Neural cell (in vitro differentiated cells): Measurements from ENCODE around the gene TTN. TPM values are rescaled to one million over a fixed set of nuclear protein-coding genes. Genes with fewer than 3 reads are reported as not detected.

ENCODE experiments used
- H2AFZ ChIP-seq: fragments of 200-600, 300-800 bp; sonication (generic), shearing (Covaris generic); 2 replicates; pipeline ENCODE4 v1.6.0; 2014; ENCODE audit warnings: low read depth, mild to moderate bottlenecking, antibody characterized with exemption, low read length, moderate library complexity
- H3F3A ChIP-seq: fragments of 200-600 bp; shearing (Covaris generic); 2 replicates; pipeline ENCODE4 v1.6.1; 2016; ENCODE audit warnings: mild to moderate bottlenecking, moderate library complexity, mixed read lengths, antibody characterized with exemption, low read length; ENCODE audit not compliant: insufficient read depth, poor library complexity, severe bottlenecking
- H3K27ac ChIP-seq: fragments of 200-600, 300-800 bp; sonication (generic), shearing (Covaris generic); 2 replicates; pipeline ENCODE4 v1.5.1; 2014; ENCODE audit warnings: mild to moderate bottlenecking, low read length, moderate library complexity
- H3K27me3 ChIP-seq: fragments of 300-800, 200-600 bp; sonication (generic), shearing (Covaris generic); 2 replicates; pipeline ENCODE4 v1.6.0; 2014; ENCODE audit warnings: mild to moderate bottlenecking, low read depth, low read length, moderate library complexity; ENCODE audit not compliant: insufficient read depth
- H3K36me3 ChIP-seq: fragments of 300-800, 200-600 bp; sonication (generic), shearing (Covaris generic); 2 replicates; pipeline ENCODE4 v1.5.1; 2014; ENCODE audit warnings: mild to moderate bottlenecking, antibody characterized with exemption, low read length, moderate library complexity; ENCODE audit not compliant: insufficient read depth
- H3K4me2 ChIP-seq: fragments of 300-800, 200-600 bp; sonication (generic), shearing (Covaris generic); 2 replicates; pipeline ENCODE4 v1.6.0; 2014; ENCODE audit warnings: mild to moderate bottlenecking, low read length
- H3K4me3 ChIP-seq: fragments of 300-800, 200-600 bp; sonication (generic), shearing (Covaris generic); 2 replicates; pipeline ENCODE4 v1.5.1; 2014; ENCODE audit warnings: mild to moderate bottlenecking, low read length, moderate library complexity
- H3K79me2 ChIP-seq: fragments of 200-600 bp; shearing (Covaris generic); replicated peaks from 2 replicates; pipeline ENCODE4 v1.6.0; 2014; ENCODE audit warnings: mild to moderate bottlenecking, low read length, moderate library complexity; ENCODE audit not compliant: insufficient read depth
- H3K9ac ChIP-seq: fragments of 300-800, 200-600 bp; sonication (generic), shearing (Covaris generic); 2 replicates; pipeline ENCODE4 v1.6.1; 2016; ENCODE audit warnings: mild to moderate bottlenecking, low read length, mixed read lengths
- H3K9me2 ChIP-seq: fragments of 200-600 bp; shearing (Covaris generic); 2 replicates; pipeline ENCODE4 v1.6.1; 2016; ENCODE audit warnings: mild to moderate bottlenecking, low read length, mixed read lengths; ENCODE audit not compliant: insufficient read depth
- H3K9me3 ChIP-seq: fragments of 200-600, 300-800 bp; sonication (generic), shearing (Covaris generic); 2 replicates; pipeline ENCODE4 v1.6.1; 2016; ENCODE audit warnings: mild to moderate bottlenecking, mixed run types, low read length, moderate library complexity, mixed read lengths
- H4K20me1 ChIP-seq: fragments of 200-600 bp; shearing (Covaris generic); 2 replicates; pipeline ENCODE4 v1.6.1; 2016; ENCODE audit warnings: mild to moderate bottlenecking, mixed run types; ENCODE audit not compliant: insufficient read depth
- EP300 ChIP-seq: fragments of 450-650 bp; conservative IDR thresholded peaks from 2 replicates; pipeline ENCODE4 v1.6.1; 2014; ENCODE audit warnings: antibody characterized with exemption, mild to moderate bottlenecking, moderate library complexity; ENCODE audit not compliant: poor library complexity, severe bottlenecking
- EZH2 ChIP-seq: fragments of 200-600, 300-800 bp; shearing (Covaris generic), sonication (generic); IDR thresholded peaks from 2 replicates; pipeline ENCODE4 v1.6.1; 2014; ENCODE audit warnings: antibody characterized with exemption, low read length, borderline replicate concordance, mild to moderate bottlenecking; ENCODE audit not compliant: insufficient read depth, poor library complexity, severe bottlenecking
- MXI1 ChIP-seq: fragments of 450-650 bp; conservative IDR thresholded peaks from 2 replicates; pipeline ENCODE4 v1.6.1; 2014; ENCODE audit warnings: antibody characterized with exemption, mild to moderate bottlenecking; ENCODE audit not compliant: poor library complexity, severe bottlenecking
- POLR2AphosphoS5 ChIP-seq: IDR thresholded peaks from 2 replicates; pipeline ENCODE4 v1.6.1; 2012
- RAD21 ChIP-seq: fragments of 450-650 bp; conservative IDR thresholded peaks from 2 replicates; pipeline ENCODE4 v1.6.1; 2014; ENCODE audit warnings: antibody characterized with exemption, mild to moderate bottlenecking, moderate library complexity
- SMC3 ChIP-seq: fragments of 450-650 bp; conservative IDR thresholded peaks from 2 replicates; pipeline ENCODE4 v1.6.1; 2014; ENCODE audit warnings: antibody characterized with exemption, mild to moderate bottlenecking, moderate library complexity; ENCODE audit not compliant: poor library complexity
- TAF1 ChIP-seq: IDR thresholded peaks from 2 replicates; pipeline ENCODE4 v1.6.1; 2012; ENCODE audit warnings: low read depth
- polyA plus RNA-seq: library from polyadenylated mRNA; depleted of rRNA; stranded (reverse); fragments of >200 nt; gene quantifications from 2 replicates; pipeline ENCODE4 v1.2.3, GENCODE V29; 2014
- TF ChIP-seq, protein P1 (sequence below): IDR thresholded peaks from 2 replicates; pipeline ENCODE4 v1.6.1; 2012; ENCODE audit warnings: borderline replicate concordance
- TF ChIP-seq, protein P2 (sequence below): fragments of 450-650 bp; IDR thresholded peaks from 2 replicates; pipeline ENCODE4 v1.5.1; 2014; ENCODE audit warnings: antibody characterized with exemption, mild to moderate bottlenecking, moderate library complexity; ENCODE audit not compliant: poor library complexity, severe bottlenecking

Gene TTN
- polyA plus RNA-seq, 1 donor from 2014 or later = 0.10 TPM

DNA sequence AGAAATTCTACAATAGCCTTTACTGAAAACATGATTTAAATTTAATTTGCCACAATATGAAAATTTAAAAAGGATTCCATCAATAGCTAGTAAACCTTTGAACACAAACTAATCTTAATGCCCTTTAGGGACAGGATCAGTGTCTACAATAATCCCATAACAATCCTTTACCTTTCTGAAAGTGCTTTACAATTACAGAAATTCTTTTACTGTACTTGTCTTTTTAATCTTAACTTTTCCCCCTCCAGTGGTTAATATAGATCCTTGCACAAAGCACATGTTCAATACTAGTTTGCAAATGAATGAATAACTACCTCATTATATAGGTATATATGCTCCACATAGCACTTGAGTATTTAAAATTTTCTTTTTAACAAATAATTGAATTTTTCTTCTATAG is 204.3 kb downstream of the TTN start:
- Histone ChIP-seq H3K27me3 (no peaks in the 10 kb centered on the region), H3K9me2 (no peaks in the 10 kb centered on the region), H3K4me2 (no peak overlapping the region), H3K27ac (no peak overlapping the region), H4K20me1 (no peaks in the 10 kb centered on the region), H3K36me3 (no peaks in the 10 kb centered on the region), H3K79me2 (no peaks in the 10 kb centered on the region), H3K9me3 (no peaks in the 10 kb centered on the region), H2AFZ (no peak overlapping the region), H3K9ac (no peak overlapping the region), H3F3A (no peaks in the 10 kb centered on the region), H3K4me3 (no peak overlapping the region)
- TF ChIP-seq MXI1 (no peak), EZH2 (no peak)
- TF ChIP-seq, protein P1, sequence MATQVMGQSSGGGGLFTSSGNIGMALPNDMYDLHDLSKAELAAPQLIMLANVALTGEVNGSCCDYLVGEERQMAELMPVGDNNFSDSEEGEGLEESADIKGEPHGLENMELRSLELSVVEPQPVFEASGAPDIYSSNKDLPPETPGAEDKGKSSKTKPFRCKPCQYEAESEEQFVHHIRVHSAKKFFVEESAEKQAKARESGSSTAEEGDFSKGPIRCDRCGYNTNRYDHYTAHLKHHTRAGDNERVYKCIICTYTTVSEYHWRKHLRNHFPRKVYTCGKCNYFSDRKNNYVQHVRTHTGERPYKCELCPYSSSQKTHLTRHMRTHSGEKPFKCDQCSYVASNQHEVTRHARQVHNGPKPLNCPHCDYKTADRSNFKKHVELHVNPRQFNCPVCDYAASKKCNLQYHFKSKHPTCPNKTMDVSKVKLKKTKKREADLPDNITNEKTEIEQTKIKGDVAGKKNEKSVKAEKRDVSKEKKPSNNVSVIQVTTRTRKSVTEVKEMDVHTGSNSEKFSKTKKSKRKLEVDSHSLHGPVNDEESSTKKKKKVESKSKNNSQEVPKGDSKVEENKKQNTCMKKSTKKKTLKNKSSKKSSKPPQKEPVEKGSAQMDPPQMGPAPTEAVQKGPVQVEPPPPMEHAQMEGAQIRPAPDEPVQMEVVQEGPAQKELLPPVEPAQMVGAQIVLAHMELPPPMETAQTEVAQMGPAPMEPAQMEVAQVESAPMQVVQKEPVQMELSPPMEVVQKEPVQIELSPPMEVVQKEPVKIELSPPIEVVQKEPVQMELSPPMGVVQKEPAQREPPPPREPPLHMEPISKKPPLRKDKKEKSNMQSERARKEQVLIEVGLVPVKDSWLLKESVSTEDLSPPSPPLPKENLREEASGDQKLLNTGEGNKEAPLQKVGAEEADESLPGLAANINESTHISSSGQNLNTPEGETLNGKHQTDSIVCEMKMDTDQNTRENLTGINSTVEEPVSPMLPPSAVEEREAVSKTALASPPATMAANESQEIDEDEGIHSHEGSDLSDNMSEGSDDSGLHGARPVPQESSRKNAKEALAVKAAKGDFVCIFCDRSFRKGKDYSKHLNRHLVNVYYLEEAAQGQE = no peak
- TF ChIP-seq, protein P2, sequence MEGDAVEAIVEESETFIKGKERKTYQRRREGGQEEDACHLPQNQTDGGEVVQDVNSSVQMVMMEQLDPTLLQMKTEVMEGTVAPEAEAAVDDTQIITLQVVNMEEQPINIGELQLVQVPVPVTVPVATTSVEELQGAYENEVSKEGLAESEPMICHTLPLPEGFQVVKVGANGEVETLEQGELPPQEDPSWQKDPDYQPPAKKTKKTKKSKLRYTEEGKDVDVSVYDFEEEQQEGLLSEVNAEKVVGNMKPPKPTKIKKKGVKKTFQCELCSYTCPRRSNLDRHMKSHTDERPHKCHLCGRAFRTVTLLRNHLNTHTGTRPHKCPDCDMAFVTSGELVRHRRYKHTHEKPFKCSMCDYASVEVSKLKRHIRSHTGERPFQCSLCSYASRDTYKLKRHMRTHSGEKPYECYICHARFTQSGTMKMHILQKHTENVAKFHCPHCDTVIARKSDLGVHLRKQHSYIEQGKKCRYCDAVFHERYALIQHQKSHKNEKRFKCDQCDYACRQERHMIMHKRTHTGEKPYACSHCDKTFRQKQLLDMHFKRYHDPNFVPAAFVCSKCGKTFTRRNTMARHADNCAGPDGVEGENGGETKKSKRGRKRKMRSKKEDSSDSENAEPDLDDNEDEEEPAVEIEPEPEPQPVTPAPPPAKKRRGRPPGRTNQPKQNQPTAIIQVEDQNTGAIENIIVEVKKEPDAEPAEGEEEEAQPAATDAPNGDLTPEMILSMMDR = no peak

DNA sequence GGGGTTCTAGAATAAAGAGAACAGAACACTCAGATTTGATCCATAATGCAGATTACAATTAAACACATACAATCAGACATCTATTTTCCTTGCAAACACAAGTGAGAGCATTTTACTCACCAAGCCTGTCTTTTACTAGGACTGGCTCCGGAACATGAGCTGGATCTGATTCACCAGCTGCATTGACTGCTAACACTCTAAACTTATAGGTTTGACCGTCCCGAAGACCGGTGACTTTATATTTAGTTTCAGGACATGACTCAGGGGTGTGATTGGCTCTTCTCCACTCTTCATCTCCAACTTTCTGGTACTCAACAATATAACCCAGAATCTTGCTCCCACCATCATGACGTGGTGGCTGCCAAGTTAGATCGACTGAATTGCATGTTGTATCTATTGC is 214.6 kb downstream of the TTN start:
- Histone ChIP-seq H3K9me3 (no peaks in the 10 kb centered on the region), H3F3A (no peaks in the 10 kb centered on the region), H4K20me1 (no peaks in the 10 kb centered on the region), H3K9me2 (no peaks in the 10 kb centered on the region), H3K27me3 (no peaks in the 10 kb centered on the region), H3K4me3 (no peak overlapping the region), H3K36me3 (no peaks in the 10 kb centered on the region), H3K9ac (no peak overlapping the region), H3K4me2 (no peak overlapping the region), H3K27ac (no peak overlapping the region), H3K79me2 (no peaks in the 10 kb centered on the region), H2AFZ (no peak overlapping the region)
- TF ChIP-seq, protein P2 = no peak
- TF ChIP-seq MXI1 = no peak
- TF ChIP-seq TAF1 = no peak
- TF ChIP-seq EP300 = no peak
- TF ChIP-seq, protein P1 = no peak
- no peak for TF ChIP-seq POLR2AphosphoS5
- no peak for TF ChIP-seq SMC3
- TF ChIP-seq EZH2 = no peak
- no peak for TF ChIP-seq RAD21
